Adipocyte (in vitro differentiated cells): ENCODE measurements around the gene PRICKLE1.
A peak's percentile ranks its signal among the peaks of the same experiment; 100 is the strongest.

Experiments
- DNase-seq: peaks from one replicate; pipeline ENCODE4 v3.0.0-alpha.2; 2015; ENCODE audit warnings: low read depth
- H3K27me3 ChIP-seq: replicated peaks from 2 replicates; pipeline ENCODE4 v1.7.0; 2013; ENCODE audit warnings: mild to moderate bottlenecking, low read length, moderate library complexity; ENCODE audit not compliant: control insufficient read depth, insufficient read depth
- H3K36me3 ChIP-seq: 2 replicates; pipeline ENCODE4 v1.7.0; 2013; ENCODE audit warnings: low read length, mild to moderate bottlenecking, moderate library complexity; ENCODE audit not compliant: control insufficient read depth, insufficient read depth, severe bottlenecking
- H3K4me1 ChIP-seq: 2 replicates; pipeline ENCODE4 v1.7.0; 2013; ENCODE audit warnings: mild to moderate bottlenecking, low read length, moderate library complexity; ENCODE audit not compliant: control insufficient read depth, insufficient read depth
- H3K4me3 ChIP-seq: 2 replicates; pipeline ENCODE4 v1.7.0; 2013; ENCODE audit warnings: mild to moderate bottlenecking, low read length, moderate library complexity
- H3K9ac ChIP-seq: 2 replicates; pipeline ENCODE4 v1.7.0; 2013; ENCODE audit warnings: mild to moderate bottlenecking, low read length, moderate library complexity
- H3K9me3 ChIP-seq: 2 replicates; pipeline ENCODE4 v1.7.0; 2013; ENCODE audit warnings: mild to moderate bottlenecking, low read length, moderate library complexity; ENCODE audit not compliant: control insufficient read depth

The PRICKLE1 gene

DNA sequence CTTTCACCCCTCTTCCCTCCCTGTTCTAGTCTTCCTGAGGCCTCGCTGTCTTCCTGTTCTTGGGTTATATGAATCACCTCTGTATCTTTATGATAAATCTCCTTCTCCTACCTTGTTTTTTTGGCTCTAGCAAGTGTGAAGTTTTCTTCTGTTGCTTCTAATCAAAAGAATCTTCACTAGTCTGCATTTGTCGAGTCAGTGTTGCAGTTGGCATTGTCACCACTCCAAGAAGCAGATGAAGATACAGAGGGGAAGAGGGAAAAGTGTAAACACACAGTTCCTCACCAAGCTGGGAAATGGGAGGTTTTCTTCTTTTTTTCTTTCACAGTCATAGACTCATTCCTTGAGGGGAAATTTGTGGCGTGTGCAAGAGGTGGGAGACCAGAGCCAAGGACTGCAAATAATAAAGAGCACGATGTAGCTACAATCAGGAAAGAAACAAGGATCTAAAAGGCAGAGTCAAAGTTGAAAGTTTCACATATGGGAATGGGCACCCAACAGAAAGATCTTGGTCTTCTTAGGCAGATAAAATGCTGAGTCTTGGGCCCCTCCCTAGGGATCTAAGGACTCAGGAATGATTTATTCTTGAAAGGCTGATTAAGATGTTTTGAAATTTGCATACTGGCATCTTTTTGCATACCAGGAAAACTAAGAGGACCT lies 22.2 kb upstream of the PRICKLE1 start:
- Histone ChIP-seq H3K9me3 (peaks cover 2% of the 10 kb centered on the region), H3K36me3 (no peaks in the 10 kb centered on the region), H3K27me3 (no peaks in the 10 kb centered on the region), H3K9ac (peak overlapping the region; percentile 14), H3K4me3 (peak overlapping the region; percentile 26), H3K4me1 (peaks cover 33% of the 10 kb centered on the region)
- DNase-seq, result peak; percentile 37

DNA sequence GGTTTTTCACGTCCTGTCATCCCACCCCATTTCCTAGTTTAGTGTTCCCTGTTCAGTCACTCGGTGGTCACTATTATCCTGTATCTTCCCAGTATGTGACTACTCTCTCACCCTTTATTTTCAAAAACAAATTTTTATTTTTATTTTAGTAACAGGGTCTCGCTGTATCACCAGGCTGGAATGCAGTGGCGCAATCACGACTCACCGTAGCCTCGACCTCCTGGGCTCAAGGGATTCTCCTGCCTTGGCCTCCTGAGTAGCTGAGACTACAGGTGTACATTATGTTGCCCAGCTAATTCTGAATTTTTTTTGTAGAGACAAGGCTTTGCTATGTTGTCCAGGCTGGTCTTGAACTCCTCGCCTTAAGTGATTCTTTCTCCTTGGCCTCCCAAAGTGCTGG lies 20.1 kb upstream of the PRICKLE1 start:
- Histone ChIP-seq H3K9ac (no peak overlapping the region), H3K27me3 (no peaks in the 10 kb centered on the region), H3K36me3 (no peaks in the 10 kb centered on the region), H3K4me3 (no peak overlapping the region), H3K9me3 (no peaks in the 10 kb centered on the region), H3K4me1 (peaks cover 25% of the 10 kb centered on the region)
- DNase-seq, result peak; percentile 50

DNA sequence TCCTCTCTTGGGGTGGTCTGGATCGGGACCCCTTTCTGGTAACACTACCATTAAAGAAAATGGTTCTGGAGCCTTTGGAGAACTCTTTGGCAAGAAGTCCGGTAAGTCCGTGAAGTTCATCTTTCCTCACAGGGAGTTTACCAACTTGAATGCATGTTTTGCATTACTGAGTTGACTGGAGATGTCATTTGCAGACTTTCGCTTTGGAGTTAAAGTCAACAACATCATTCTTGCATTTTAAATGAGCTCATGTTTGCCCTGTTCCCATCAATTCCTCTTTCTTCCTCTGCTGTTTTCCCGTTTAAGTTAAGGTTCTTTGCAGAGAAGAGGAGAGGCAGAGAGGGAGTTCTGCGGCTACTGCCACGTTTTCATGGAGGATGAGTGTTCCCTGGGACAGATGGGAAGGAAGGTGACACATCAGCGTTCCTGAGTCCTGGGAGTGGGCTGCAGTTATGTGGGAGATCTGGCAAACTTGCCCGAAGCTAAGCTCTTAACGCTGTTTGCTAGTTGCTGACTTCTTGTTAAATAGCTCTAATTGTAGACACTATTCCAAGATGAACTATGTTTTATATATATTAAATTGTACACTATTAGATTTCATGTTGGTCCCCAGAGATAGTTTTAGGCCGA lies 18.8 kb upstream of the PRICKLE1 start:
- no peaks in the 10 kb centered on the region for H3K9me3 ChIP-seq
- no peak for DNase-seq
- H3K27me3 ChIP-seq, result no peaks in the 10 kb centered on the region
- peaks cover 22% of the 10 kb centered on the region for H3K4me1 ChIP-seq
- no peak overlapping the region for H3K9ac ChIP-seq
- no peak overlapping the region for H3K4me3 ChIP-seq
- H3K36me3 ChIP-seq, result no peaks in the 10 kb centered on the region

- H3K4me1 ChIP-seq, result peaks cover 17% of the 10 kb centered on the region
- no peak for DNase-seq
- H3K4me3 ChIP-seq, result no peak overlapping the region
- no peaks in the 10 kb centered on the region for H3K27me3 ChIP-seq
- H3K36me3 ChIP-seq, result no peaks in the 10 kb centered on the region
- H3K9me3 ChIP-seq, result no peaks in the 10 kb centered on the region
- no peak overlapping the region for H3K9ac ChIP-seq
These were observed 18.1 kb upstream of the PRICKLE1 start for GRCh38 chr12:42607584-42608058.

DNA sequence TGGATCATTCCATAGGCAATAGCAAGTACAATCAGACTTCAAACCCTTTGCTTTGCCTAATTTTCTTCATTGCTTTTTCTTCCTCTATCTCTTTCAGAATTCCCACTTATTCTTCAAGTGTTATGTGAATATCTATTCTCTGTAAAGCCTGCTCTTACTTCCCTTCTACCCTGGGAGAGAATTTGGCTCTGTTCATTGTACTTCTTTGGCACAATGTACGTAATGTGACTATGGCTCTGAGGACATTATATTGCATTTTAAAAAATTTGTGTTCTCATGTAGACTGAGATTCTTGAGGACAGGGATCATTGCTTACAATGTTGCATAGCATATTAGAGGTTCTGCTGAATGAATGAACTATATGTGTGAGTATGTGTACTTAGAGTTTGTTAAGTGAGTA lies 16.9 kb upstream of the PRICKLE1 start:
- no peak for DNase-seq
- H3K9ac ChIP-seq, result no peak overlapping the region
- H3K9me3 ChIP-seq, result no peaks in the 10 kb centered on the region
- H3K36me3 ChIP-seq, result no peaks in the 10 kb centered on the region
- peaks cover 7% of the 10 kb centered on the region for H3K4me1 ChIP-seq
- H3K4me3 ChIP-seq, result no peak overlapping the region
- H3K27me3 ChIP-seq, result no peaks in the 10 kb centered on the region

DNA sequence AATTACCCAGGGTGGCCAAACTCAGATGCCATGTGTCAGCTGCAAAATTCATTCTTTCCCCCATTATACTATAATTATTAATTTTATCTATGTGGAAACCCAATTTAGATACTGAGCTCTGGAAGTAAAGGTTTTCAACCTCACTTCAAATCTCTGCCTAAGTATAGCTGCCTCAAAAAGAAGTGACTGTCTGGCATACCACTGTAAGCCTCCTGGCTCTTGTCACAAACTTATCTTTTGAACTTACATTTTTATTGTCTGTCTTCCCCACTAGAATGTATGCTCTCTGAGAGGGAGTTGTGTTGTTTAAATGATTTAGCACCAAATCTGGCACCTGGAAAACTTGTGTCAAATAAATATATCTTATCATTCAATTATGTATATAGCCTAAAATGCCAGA lies 16.1 kb upstream of the PRICKLE1 start:
- Histone ChIP-seq H3K27me3 (no peaks in the 10 kb centered on the region), H3K36me3 (no peaks in the 10 kb centered on the region), H3K9me3 (no peaks in the 10 kb centered on the region), H3K9ac (no peak overlapping the region), H3K4me1 (peaks cover 4% of the 10 kb centered on the region), H3K4me3 (no peak overlapping the region)
- DNase-seq, result no peak

DNA sequence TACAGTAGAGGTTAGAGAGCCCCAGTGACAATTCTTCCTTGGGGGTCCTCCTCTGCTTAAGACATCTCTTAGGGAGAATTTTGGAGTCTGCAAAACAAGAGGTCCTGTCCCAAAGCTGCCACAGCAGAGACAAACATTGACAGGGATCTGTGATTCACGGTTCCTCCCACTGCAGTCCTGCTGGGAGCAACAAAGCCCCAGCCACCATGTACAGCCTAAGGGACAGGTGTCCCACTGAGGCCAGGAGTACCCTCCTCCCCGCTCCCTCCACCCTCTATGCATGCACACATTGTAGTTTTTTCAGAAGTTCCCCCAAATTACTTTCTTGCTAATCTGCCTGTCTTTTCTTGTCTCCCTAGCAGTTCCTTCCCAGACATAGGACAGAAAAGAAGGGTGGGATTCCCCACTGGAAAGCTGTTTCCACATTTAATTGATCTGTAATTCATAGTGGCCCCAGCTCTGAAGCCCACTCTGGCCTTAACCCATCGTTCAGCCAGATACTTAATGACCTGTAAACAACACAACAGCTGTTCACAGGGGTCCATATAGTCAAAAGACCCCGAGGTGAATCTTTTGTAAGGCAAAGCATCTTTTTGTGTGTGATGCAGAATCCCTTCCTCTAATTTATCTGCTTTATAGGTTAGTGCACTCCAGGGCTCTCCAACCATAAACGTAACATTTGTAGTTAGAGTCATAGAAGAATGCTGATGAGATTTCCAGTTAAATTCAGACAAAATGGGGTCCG lies 13.9 kb upstream of the PRICKLE1 start:
- H3K36me3 ChIP-seq, result no peaks in the 10 kb centered on the region
- H3K9ac ChIP-seq, result no peak overlapping the region
- no peaks in the 10 kb centered on the region for H3K4me1 ChIP-seq
- DNase-seq, result no peak
- H3K9me3 ChIP-seq, result no peaks in the 10 kb centered on the region
- no peak overlapping the region for H3K4me3 ChIP-seq
- H3K27me3 ChIP-seq, result no peaks in the 10 kb centered on the region

GRCh38 chr12:42593874-42594273 lies 4.3 kb upstream of the PRICKLE1 start:
- DNase-seq, result no peak
- H3K9me3 ChIP-seq, result no peaks in the 10 kb centered on the region
- no peak overlapping the region for H3K4me3 ChIP-seq
- H3K4me1 ChIP-seq, result peaks cover 7% of the 10 kb centered on the region
- no peaks in the 10 kb centered on the region for H3K36me3 ChIP-seq
- H3K9ac ChIP-seq, result no peak overlapping the region
- no peaks in the 10 kb centered on the region for H3K27me3 ChIP-seq

DNA sequence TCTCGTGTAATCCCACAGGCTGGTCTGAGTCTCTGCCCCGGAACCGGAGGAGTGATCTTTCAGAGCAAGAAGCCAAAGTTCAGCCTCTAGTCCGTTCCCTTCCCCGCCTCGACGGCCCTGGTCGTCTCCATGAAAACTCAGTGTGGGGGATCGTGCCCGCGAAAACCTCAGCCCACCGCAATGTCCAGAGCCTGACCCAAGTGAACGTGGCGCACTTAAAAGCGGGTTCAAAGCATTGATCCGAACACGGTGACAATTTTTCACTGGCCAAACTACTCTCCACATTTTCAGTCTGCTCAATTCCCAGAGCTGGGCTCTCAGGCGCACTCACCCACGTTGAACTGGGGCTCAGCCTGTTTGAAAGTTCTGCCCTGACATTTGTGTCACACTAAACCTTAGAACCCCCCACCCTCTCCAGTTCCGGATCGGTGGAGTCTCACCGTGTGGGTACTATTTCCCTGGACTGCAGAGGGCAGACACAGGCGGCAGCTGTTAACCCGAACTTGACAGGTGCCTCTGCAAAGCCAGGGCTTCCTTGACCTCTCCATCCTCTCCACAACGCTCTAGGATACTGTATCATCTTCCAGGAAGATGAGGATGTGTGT lies 886 bp upstream of the PRICKLE1 start:
- peak; percentile 44 for DNase-seq
- H3K4me1 ChIP-seq, result peaks cover 34% of the 10 kb centered on the region
- peak overlapping the region; percentile 97 for H3K4me3 ChIP-seq
- peak overlapping the region; percentile 91 for H3K9ac ChIP-seq
- no peaks in the 10 kb centered on the region for H3K36me3 ChIP-seq
- no peaks in the 10 kb centered on the region for H3K9me3 ChIP-seq
- no peaks in the 10 kb centered on the region for H3K27me3 ChIP-seq

DNA sequence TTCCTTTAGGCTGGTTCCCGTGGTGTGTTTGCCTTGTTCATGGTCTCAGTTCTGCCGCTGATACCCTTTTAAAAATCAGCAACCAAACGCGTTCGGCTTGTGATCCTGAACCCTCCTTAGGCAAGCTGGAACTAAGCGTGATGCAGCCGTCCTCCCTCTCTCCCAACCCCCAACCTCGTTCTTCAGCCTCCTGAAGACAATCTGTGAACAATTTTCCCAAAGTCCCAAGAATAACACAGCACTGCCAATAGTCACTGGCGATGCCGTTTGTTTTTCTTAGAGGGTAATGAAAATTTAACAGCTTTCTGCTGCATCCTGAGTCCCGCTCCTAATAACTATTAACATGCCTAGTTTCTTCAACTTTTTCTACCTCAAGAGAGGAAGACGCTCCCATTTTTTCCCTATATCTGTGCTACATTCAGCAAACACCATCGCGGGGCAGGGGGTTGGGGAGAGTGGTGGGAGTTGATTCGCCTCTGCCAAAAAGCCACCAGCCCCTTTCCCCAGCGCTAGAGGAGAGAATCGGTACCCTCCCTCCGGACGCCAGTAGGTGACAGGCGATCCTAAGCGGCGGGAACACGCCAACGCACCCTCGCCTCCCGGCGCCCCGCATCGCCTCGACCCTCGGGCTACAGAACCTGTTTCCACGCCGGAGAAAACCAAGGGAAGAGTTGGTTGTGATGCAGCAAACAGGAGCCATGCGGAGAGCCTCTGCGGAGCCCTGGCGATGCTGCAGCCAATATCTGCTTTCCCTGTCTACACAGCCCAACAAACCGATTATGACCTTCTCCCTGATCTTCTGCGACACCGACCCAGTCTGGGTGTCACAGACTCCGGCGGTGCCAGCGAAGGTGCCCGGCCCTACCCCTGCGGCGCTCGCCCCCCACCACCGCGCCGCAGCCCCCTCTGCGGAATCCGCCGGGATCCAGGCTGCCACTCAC lies 752 bp downstream of the PRICKLE1 start:
- H3K9ac ChIP-seq, result peak overlapping the region; percentile 91
- H3K4me1 ChIP-seq, result peaks cover 50% of the 10 kb centered on the region
- H3K27me3 ChIP-seq, result no peaks in the 10 kb centered on the region
- H3K9me3 ChIP-seq, result no peaks in the 10 kb centered on the region
- peak; percentile 73 for DNase-seq
- H3K4me3 ChIP-seq, result peak overlapping the region; percentile 97
- H3K36me3 ChIP-seq, result no peaks in the 10 kb centered on the region
